ENCODE data around the gene IFITM1. TPM values are rescaled to one million over a fixed set of nuclear protein-coding genes. Genes with fewer than 3 reads are reported as not detected.

IFITM1 gene
- polyA plus RNA-seq, 1 donor from 2014 or later = 0.35 TPM

GRCh38 chr11:270451-271318 lies 43.2 kb upstream of the IFITM1 start:
- no peaks in the 10 kb centered on the region for H3K9me3 ChIP-seq (ENCODE audit: low read length)
- no peak overlapping the region for H3K4me3 ChIP-seq (ENCODE audit: low read length)
- no peak overlapping the region for H2AFZ ChIP-seq (ENCODE audit: low read depth, low read length)
- no peak overlapping the region for H3K9ac ChIP-seq (ENCODE audit: low read length)
- H3K27me3 ChIP-seq (ENCODE audit: insufficient read depth, low read depth, low read length) = no peaks in the 10 kb centered on the region
- no peaks in the 10 kb centered on the region for H3K9me2 ChIP-seq (ENCODE audit: insufficient read depth, low read length)
- no peak overlapping the region for H3K4me2 ChIP-seq (ENCODE audit: low read length)
- H3K27ac ChIP-seq (ENCODE audit: low read length) = no peak overlapping the region
- H3K79me2 ChIP-seq (replicated peaks; ENCODE audit: insufficient read depth, low read length) = no peaks in the 10 kb centered on the region
- no peaks in the 10 kb centered on the region for H3F3A ChIP-seq (ENCODE audit: insufficient read depth, low read length, poor library complexity, severe bottlenecking)
- TF ChIP-seq SMC3 (conservative IDR thresholded peaks at IDR 0.05; ENCODE audit: poor library complexity) (no peak), EP300 (conservative IDR thresholded peaks at IDR 0.05; ENCODE audit: poor library complexity, severe bottlenecking) (no peak), EZH2 (IDR thresholded peaks at IDR 0.05; ENCODE audit: borderline replicate concordance, insufficient read depth, low read length, poor library complexity, severe bottlenecking) (no peak), MXI1 (conservative IDR thresholded peaks at IDR 0.05; ENCODE audit: poor library complexity, severe bottlenecking) (no peak)
- no peaks in the 10 kb centered on the region for H4K20me1 ChIP-seq (ENCODE audit: insufficient read depth)
- H3K36me3 ChIP-seq (ENCODE audit: insufficient read depth, low read length) = no peaks in the 10 kb centered on the region

- H3K9ac ChIP-seq (ENCODE audit: low read length) = no peak overlapping the region
- H3F3A ChIP-seq (ENCODE audit: insufficient read depth, low read length, poor library complexity, severe bottlenecking) = no peaks in the 10 kb centered on the region
- no peaks in the 10 kb centered on the region for H3K27me3 ChIP-seq (ENCODE audit: insufficient read depth, low read depth, low read length)
- no peak overlapping the region for H3K27ac ChIP-seq (ENCODE audit: low read length)
- H3K36me3 ChIP-seq (ENCODE audit: insufficient read depth, low read length) = no peaks in the 10 kb centered on the region
- H3K9me2 ChIP-seq (ENCODE audit: insufficient read depth, low read length) = no peaks in the 10 kb centered on the region
- H3K4me3 ChIP-seq (ENCODE audit: low read length) = no peak overlapping the region
- TF ChIP-seq RAD21 (conservative IDR thresholded peaks at IDR 0.05) (no peak), CTCF (IDR thresholded peaks at IDR 0.05; ENCODE audit: poor library complexity, severe bottlenecking) (no peak), REST (IDR thresholded peaks at IDR 0.05; ENCODE audit: borderline replicate concordance) (no peak), EZH2 (IDR thresholded peaks at IDR 0.05; ENCODE audit: borderline replicate concordance, insufficient read depth, low read length, poor library complexity, severe bottlenecking) (no peak), TAF1 (IDR thresholded peaks at IDR 0.05; ENCODE audit: low read depth) (no peak), MXI1 (conservative IDR thresholded peaks at IDR 0.05; ENCODE audit: poor library complexity, severe bottlenecking) (no peak), EP300 (conservative IDR thresholded peaks at IDR 0.05; ENCODE audit: poor library complexity, severe bottlenecking) (no peak), SMC3 (conservative IDR thresholded peaks at IDR 0.05; ENCODE audit: poor library complexity) (no peak)
- H3K79me2 ChIP-seq (replicated peaks; ENCODE audit: insufficient read depth, low read length) = no peaks in the 10 kb centered on the region
- no peaks in the 10 kb centered on the region for H4K20me1 ChIP-seq (ENCODE audit: insufficient read depth)
- H2AFZ ChIP-seq (ENCODE audit: low read depth, low read length) = no peak overlapping the region
- H3K9me3 ChIP-seq (ENCODE audit: low read length) = no peaks in the 10 kb centered on the region
- no peak overlapping the region for H3K4me2 ChIP-seq (ENCODE audit: low read length)
Observed at GRCh38 chr11:271319-271715, 42.5 kb upstream of the IFITM1 start.

Data from neural cell (in vitro differentiated cells).